ENCODE measurements around the gene FAM162A. TPM values are rescaled to one million over a fixed set of nuclear protein-coding genes. Genes with fewer than 3 reads are reported as not detected.

FAM162A gene
- total and polyA plus RNA-seq, 8 donors, result 21.0 to 137 (median 50.2) TPM

DNA sequence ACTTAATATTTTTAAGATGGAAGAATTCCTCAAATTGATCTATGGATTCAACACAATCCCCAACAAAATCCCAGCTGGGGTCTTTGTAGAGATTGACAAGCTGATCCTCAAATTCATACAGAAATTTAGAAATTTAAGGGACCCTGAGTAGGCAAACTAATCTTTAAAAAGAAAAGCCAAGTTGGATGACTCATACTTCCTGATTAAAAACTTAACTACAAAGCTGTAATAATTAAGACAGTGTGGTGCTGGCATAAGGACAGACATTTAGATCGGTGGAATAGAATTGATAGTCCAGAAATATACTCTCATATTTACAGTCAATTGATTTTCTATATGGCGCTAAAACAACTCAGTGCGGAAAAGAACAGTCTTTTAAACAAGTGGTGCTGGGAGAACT lies 11.6 kb downstream of the FAM162A start:
- WGBS, 5 donors, result 59 to 64% (median 63%) methylated on average over 3 of the region's 3 CpGs
- H3K4me3 ChIP-seq, result no peak overlapping the region
- H3K27ac ChIP-seq, result no peak overlapping the region
- no peak for DNase-seq
- H3K27me3 ChIP-seq, result no peaks in the 10 kb centered on the region
- intact Hi-C loops (cut with DNase I; ENCODE audit: low total_unique reads), result loop anchor here (10.0 kb wide), 1 partner anchor 289 kb away; the partner anchor contains the start of gene PARP14
- H3K4me1 ChIP-seq, result peaks cover 5 to 22% (median 9%) of the 10 kb centered on the region in 4 donors
- no peak for TF ChIP-seq POLR2A (IDR thresholded peaks at IDR 0.05)
- no peak for TF ChIP-seq EP300 (IDR thresholded peaks at IDR 0.05)
- TF ChIP-seq, protein P1, sequence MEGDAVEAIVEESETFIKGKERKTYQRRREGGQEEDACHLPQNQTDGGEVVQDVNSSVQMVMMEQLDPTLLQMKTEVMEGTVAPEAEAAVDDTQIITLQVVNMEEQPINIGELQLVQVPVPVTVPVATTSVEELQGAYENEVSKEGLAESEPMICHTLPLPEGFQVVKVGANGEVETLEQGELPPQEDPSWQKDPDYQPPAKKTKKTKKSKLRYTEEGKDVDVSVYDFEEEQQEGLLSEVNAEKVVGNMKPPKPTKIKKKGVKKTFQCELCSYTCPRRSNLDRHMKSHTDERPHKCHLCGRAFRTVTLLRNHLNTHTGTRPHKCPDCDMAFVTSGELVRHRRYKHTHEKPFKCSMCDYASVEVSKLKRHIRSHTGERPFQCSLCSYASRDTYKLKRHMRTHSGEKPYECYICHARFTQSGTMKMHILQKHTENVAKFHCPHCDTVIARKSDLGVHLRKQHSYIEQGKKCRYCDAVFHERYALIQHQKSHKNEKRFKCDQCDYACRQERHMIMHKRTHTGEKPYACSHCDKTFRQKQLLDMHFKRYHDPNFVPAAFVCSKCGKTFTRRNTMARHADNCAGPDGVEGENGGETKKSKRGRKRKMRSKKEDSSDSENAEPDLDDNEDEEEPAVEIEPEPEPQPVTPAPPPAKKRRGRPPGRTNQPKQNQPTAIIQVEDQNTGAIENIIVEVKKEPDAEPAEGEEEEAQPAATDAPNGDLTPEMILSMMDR (IDR thresholded peaks at IDR 0.05), result no peak
- no peaks in the 10 kb centered on the region for H3K9me3 ChIP-seq
- H3K36me3 ChIP-seq, result peaks cover 0 to 7% (median 3%) of the 10 kb centered on the region in 4 donors

DNA sequence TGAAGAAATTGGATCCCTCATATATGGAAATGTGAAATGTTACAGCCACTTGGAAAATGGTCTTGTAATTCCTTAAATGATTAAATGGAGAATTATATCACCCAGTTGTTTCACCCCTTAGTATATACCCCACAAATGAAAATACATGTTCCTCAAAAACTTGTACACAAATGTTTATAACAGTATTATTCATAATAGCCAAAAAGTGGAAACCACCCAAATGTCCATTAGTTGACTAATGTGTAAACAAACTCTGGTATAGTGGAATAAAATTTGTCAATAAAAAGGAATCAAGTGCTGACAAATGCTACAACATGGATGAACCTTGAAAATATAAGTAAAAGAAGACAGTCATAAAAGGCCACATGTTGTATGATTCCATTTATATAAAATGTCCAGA lies 12.5 kb downstream of the FAM162A start:
- DNase-seq, result no peak
- no peak overlapping the region for H3K4me3 ChIP-seq
- H3K36me3 ChIP-seq, result peaks cover 0 to 7% (median 3%) of the 10 kb centered on the region in 4 donors
- H3K4me1 ChIP-seq, result peaks cover 5 to 22% (median 9%) of the 10 kb centered on the region in 4 donors
- no peaks in the 10 kb centered on the region for H3K27me3 ChIP-seq
- intact Hi-C loops (cut with DNase I; ENCODE audit: low total_unique reads), result loop anchor here (10.0 kb wide), 1 partner anchor 288 kb away; the partner anchor contains the start of gene PARP14
- TF ChIP-seq POLR2AphosphoS5 (IDR thresholded peaks at IDR 0.05) (no peak), EP300 (IDR thresholded peaks at IDR 0.05) (no peak), POLR2A (IDR thresholded peaks at IDR 0.05) (no peak)
- TF ChIP-seq, protein P1 (IDR thresholded peaks at IDR 0.05), result no peak
- no peaks in the 10 kb centered on the region for H3K9me3 ChIP-seq
- H3K27ac ChIP-seq, result no peak overlapping the region

DNA sequence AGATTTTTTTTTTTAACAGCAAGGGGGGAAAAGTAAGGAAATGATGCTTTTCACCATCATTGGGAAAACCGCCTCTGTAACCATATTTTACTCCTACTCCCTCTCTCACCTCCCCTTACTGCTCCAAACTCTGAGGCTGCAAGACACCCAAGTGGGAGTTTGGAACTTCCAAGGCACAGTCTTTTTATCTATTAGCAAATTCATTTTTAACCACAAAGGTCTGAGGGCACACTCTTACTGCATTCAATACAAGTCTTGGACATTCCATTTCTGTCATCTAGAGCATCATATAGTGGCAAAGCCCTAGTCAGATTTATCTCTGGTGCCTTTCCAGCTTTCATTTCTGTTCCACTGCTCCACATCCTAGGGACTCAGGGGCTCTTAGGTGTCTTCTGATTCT lies 13.2 kb downstream of the FAM162A start:
- Histone ChIP-seq H3K9me3 (no peaks in the 10 kb centered on the region), H3K27me3 (no peaks in the 10 kb centered on the region), H3K4me3 (no peak overlapping the region), H3K27ac (no peak overlapping the region), H3K36me3 (peaks cover 0 to 7% (median 3%) of the 10 kb centered on the region in 4 donors), H3K4me1 (peaks cover 5 to 21% (median 9%) of the 10 kb centered on the region in 4 donors)
- intact Hi-C loops (cut with DNase I; ENCODE audit: low total_unique reads), result loop anchor here (10.0 kb wide), 1 partner anchor 288 kb away; the partner anchor contains the start of gene PARP14
- 91 to 100% (median 100%) methylated on average over 1 of the region's 1 CpG for WGBS, 5 donors
- DNase-seq, result no peak
- TF ChIP-seq, protein P1 (IDR thresholded peaks at IDR 0.05), result no peak
- TF ChIP-seq EP300 (IDR thresholded peaks at IDR 0.05) (no peak), POLR2A (IDR thresholded peaks at IDR 0.05) (no peak), POLR2AphosphoS5 (IDR thresholded peaks at IDR 0.05) (no peak)

DNA sequence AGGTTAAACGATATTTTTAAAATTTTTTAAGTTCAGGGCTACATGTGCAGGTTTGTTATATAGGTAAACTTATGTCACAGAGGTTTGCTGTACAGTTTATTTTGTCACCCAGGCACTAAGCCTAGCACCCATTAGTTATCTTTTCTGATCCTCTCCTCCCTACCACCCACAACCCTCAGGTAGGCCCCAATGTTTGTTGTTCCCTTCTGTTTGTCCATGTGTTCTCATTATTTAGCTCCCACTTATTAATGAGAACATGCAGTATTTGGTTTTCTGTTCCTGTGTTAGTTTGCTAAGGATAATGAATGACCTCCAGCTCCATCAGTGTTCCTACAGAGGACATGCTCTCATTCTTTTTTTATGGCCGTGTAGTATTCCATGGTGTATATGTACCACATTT lies 14.9 kb downstream of the FAM162A start:
- DNase-seq, result no peak
- H3K9me3 ChIP-seq, result no peaks in the 10 kb centered on the region
- H3K27ac ChIP-seq, result no peak overlapping the region
- intact Hi-C loops (cut with DNase I; ENCODE audit: low total_unique reads), result loop anchor here (10.0 kb wide), 1 partner anchor 286 kb away; the partner anchor contains the start of gene PARP14
- 92 to 96% (median 94%) methylated on average over 2 of the region's 2 CpGs for WGBS, 5 donors
- peaks cover 0 to 4% (median 0%) of the 10 kb centered on the region in 4 donors for H3K4me1 ChIP-seq
- H3K36me3 ChIP-seq, result peaks cover 0 to 18% (median 15%) of the 10 kb centered on the region in 4 donors
- H3K4me3 ChIP-seq, result no peak overlapping the region
- TF ChIP-seq, protein P1 (IDR thresholded peaks at IDR 0.05), result no peak
- TF ChIP-seq POLR2A (IDR thresholded peaks at IDR 0.05), result no peak
- TF ChIP-seq POLR2AphosphoS5 (IDR thresholded peaks at IDR 0.05), result no peak
- TF ChIP-seq EP300 (IDR thresholded peaks at IDR 0.05), result no peak
- H3K27me3 ChIP-seq, result no peaks in the 10 kb centered on the region
